ENCODE results near the gene RBFOX1. TPM values are rescaled to one million over a fixed set of nuclear protein-coding genes. Genes with fewer than 3 reads are reported as not detected.

Gene RBFOX1
- total RNA-seq (ENCODE audit: low replicate concordance) = 0.08 TPM in 1 of 2 replicates, not detected in the other

- no peak for DNase-seq (ENCODE audit: low read depth)
- no peak for TF ChIP-seq CTCF (IDR thresholded peaks at IDR 0.05; ENCODE audit: insufficient read depth, low read length)
- H3K4me3 ChIP-seq (ENCODE audit: low read depth, low read length) = no peak within 1 kb of the TSS
Measured at GRCh38 chr16:7332611-7333010, at the start of gene RBFOX1. RBFOX1 (plus strand) TSS chr16:7332845.

- DNase-seq (ENCODE audit: low read depth) = no peak
- no peak overlapping the region for H3K4me3 ChIP-seq (ENCODE audit: low read depth, low read length)
- TF ChIP-seq CTCF (IDR thresholded peaks at IDR 0.05; ENCODE audit: insufficient read depth, low read length) = no peak
Measured at GRCh38 chr16:7284780-7285179, 47.9 kb upstream of the RBFOX1 start.

DNA sequence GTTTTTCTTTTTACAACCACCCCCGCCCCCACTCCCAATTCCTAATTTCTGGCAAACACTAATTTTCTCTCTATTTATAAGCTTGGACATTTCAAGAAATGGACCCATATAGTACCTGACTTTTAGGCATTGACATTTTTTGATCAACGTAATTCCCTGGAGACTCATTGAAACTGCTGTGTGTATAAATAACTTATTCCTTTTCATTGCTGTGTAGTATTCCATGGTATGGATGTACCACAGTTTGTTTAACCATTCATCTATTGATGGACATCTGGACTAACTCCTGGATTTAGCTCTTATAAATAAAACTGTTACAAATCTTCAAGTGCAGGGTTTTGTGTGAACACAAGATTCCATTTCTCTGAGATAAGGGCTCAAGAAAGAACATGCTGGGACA lies 47.1 kb upstream of the RBFOX1 start:
- no peak for TF ChIP-seq CTCF (IDR thresholded peaks at IDR 0.05; ENCODE audit: insufficient read depth, low read length)
- H3K4me3 ChIP-seq (ENCODE audit: low read depth, low read length) = no peak overlapping the region
- DNase-seq (ENCODE audit: low read depth) = no peak

DNA sequence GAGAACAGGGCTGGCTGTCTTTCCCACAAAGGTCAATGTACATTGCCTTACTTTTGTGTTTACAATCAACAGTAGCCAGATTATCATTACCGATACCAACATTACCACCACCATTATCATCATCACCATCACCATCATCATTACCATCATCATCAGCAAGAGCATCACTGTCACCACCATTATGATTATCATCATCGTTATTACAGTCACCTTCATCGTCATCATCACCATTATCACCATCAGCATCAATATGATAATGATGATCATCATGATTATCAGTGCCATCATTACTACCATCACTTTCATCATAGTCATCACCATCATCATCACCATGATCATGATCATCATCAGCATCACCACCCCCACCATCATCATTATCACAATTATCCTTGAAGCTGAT lies 43.3 kb upstream of the RBFOX1 start:
- no peak for TF ChIP-seq CTCF (IDR thresholded peaks at IDR 0.05; ENCODE audit: insufficient read depth, low read length)
- H3K4me3 ChIP-seq (ENCODE audit: low read depth, low read length) = no peak overlapping the region
- DNase-seq (ENCODE audit: low read depth) = no peak

GRCh38 chr16:7290682-7291081 lies 42.0 kb upstream of the RBFOX1 start:
- no peak for TF ChIP-seq CTCF (IDR thresholded peaks at IDR 0.05; ENCODE audit: insufficient read depth, low read length)
- DNase-seq (ENCODE audit: low read depth) = no peak
- no peak overlapping the region for H3K4me3 ChIP-seq (ENCODE audit: low read depth, low read length)

DNA sequence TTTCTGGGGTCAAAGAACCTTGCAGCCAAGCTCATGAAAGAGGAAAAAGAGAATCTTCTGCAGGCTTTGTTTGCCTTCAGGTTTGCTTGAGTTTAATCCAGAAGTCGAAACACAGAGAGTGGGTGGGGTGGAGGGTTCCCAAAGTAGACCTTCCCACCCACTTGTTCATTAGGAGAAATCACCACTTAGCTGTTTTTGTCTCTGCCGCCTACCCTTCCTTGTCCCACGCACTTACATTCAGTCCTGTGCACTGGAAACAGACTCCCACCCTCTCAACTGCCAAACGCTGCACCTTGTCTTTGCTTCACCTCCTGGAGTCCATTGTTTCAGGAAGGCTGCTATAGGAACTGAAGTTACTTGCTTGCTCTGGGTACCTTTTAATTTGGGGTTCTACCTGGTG lies 38.6 kb upstream of the RBFOX1 start:
- TF ChIP-seq CTCF (IDR thresholded peaks at IDR 0.05; ENCODE audit: insufficient read depth, low read length) = no peak

GRCh38 chr16:7303052-7303610 lies 29.5 kb upstream of the RBFOX1 start:
- no peak for DNase-seq (ENCODE audit: low read depth)
- TF ChIP-seq CTCF (IDR thresholded peaks at IDR 0.05; ENCODE audit: insufficient read depth, low read length) = no peak
- no peak overlapping the region for H3K4me3 ChIP-seq (ENCODE audit: low read depth, low read length)

More for the DNA sequence above, 38.6 kb upstream of the RBFOX1 start:
- H3K4me3 ChIP-seq (ENCODE audit: low read depth, low read length) = no peak overlapping the region
- DNase-seq (ENCODE audit: low read depth) = no peak

All from fibroblast of the aortic adventitia (primary cell).